ENCODE measurements around the gene MPV17L. TPM values are rescaled to one million over a fixed set of nuclear protein-coding genes. Genes with fewer than 3 reads are reported as not detected.
A peak's percentile ranks its signal among the peaks of the same experiment; 100 is the strongest.
"Not testable (repeated sequence)": the region's sequence is repeated elsewhere in the genome, so short reads cannot be mapped to it uniquely, and the experiment has no call there.

MPV17L gene
- total RNA-seq (2014; rRNA removed; shearing (Covaris generic)): 0.54 and 2.8 TPM in 2 replicates
- polyA plus RNA-seq (2016; fragmentation: Nextera tagmentation; extraction: Ambion mirVana): 0.91 and 1.4 TPM in 2 replicates

GRCh38 chr16:15395631-15396508 is at the start of gene MPV17L:
MPV17L (plus strand) TSS chr16:15395754; CDS start chr16:15395898, 144 bp downstream.
- Histone ChIP-seq H3K4me3 (peak within 1 kb of the TSS; percentile 68), H3K9ac (peak within 1 kb of the TSS; percentile 63), H3K4me2 (ENCODE audit: unreplicated experiment) (peak within 1 kb of the TSS; percentile 77), H2AFZ (peak within 1 kb of the TSS; percentile 88)
- H3K27me3 ChIP-seq (replicated peaks; ENCODE audit: insufficient read depth); H3K79me2 ChIP-seq (ENCODE audit: insufficient read depth); H3K4me1 ChIP-seq (ENCODE audit: insufficient read depth); H4K20me1 ChIP-seq (ENCODE audit: insufficient read depth); H3F3A ChIP-seq (ENCODE audit: insufficient read depth); H3K9me2 ChIP-seq (ENCODE audit: insufficient read depth); in situ Hi-C loops (cut with MboI); H3K27ac ChIP-seq; H3K36me3 ChIP-seq (ENCODE audit: low read depth); H3K9me3 ChIP-seq (ENCODE audit: low read depth): not testable (repeated sequence)
- WGBS, 2 experiments (ENCODE audit: low coverage in 1 of 2, low lambda C conversion rate in 2 of 2, missing lambda C conversion rate in 2 of 2): 6 to 8% methylated on average over 51 to 65 of the region's 79 CpGs
- peak; percentile 61 for DNase-seq

- H3K9ac ChIP-seq; H3K36me3 ChIP-seq (ENCODE audit: low read depth); H3K9me3 ChIP-seq (ENCODE audit: low read depth); H3K4me3 ChIP-seq; H3K4me2 ChIP-seq (ENCODE audit: unreplicated experiment); in situ Hi-C loops (cut with MboI); H2AFZ ChIP-seq; H3K4me1 ChIP-seq (ENCODE audit: insufficient read depth); H3F3A ChIP-seq (ENCODE audit: insufficient read depth); H3K27ac ChIP-seq; H3K9me2 ChIP-seq (ENCODE audit: insufficient read depth); H4K20me1 ChIP-seq (ENCODE audit: insufficient read depth); H3K79me2 ChIP-seq (ENCODE audit: insufficient read depth); DNase-seq; H3K27me3 ChIP-seq (replicated peaks; ENCODE audit: insufficient read depth): not testable (repeated sequence)
- WGBS, 2 experiments (ENCODE audit: low coverage in 1 of 2, low lambda C conversion rate in 2 of 2, missing lambda C conversion rate in 2 of 2): no CpG with 5 or more reads among the region's 7 CpGs
Measured at GRCh38 chr16:15348721-15349120, 46.8 kb upstream of the MPV17L start.

- H3K4me1 ChIP-seq (ENCODE audit: insufficient read depth); H3K4me2 ChIP-seq (ENCODE audit: unreplicated experiment); H3K9me3 ChIP-seq (ENCODE audit: low read depth); DNase-seq; H3K27ac ChIP-seq; H3K9ac ChIP-seq; H3K9me2 ChIP-seq (ENCODE audit: insufficient read depth); H3K27me3 ChIP-seq (replicated peaks; ENCODE audit: insufficient read depth); H2AFZ ChIP-seq; H3K4me3 ChIP-seq; H3K79me2 ChIP-seq (ENCODE audit: insufficient read depth); H3F3A ChIP-seq (ENCODE audit: insufficient read depth); H3K36me3 ChIP-seq (ENCODE audit: low read depth); H4K20me1 ChIP-seq (ENCODE audit: insufficient read depth); in situ Hi-C loops (cut with MboI): not testable (repeated sequence)
- no CpG with 5 or more reads among the region's 11 CpGs for WGBS, 2 experiments (ENCODE audit: low coverage in 1 of 2, low lambda C conversion rate in 2 of 2, missing lambda C conversion rate in 2 of 2)
Measured at GRCh38 chr16:15351251-15351650, 44.3 kb upstream of the MPV17L start.

- H3K4me1 ChIP-seq (ENCODE audit: insufficient read depth); H3K4me2 ChIP-seq (ENCODE audit: unreplicated experiment); H3K9ac ChIP-seq; H3K79me2 ChIP-seq (ENCODE audit: insufficient read depth); DNase-seq; in situ Hi-C loops (cut with MboI); H2AFZ ChIP-seq; H3K9me2 ChIP-seq (ENCODE audit: insufficient read depth); H3K9me3 ChIP-seq (ENCODE audit: low read depth); H4K20me1 ChIP-seq (ENCODE audit: insufficient read depth); H3K27me3 ChIP-seq (replicated peaks; ENCODE audit: insufficient read depth); H3K36me3 ChIP-seq (ENCODE audit: low read depth); H3K4me3 ChIP-seq; H3K27ac ChIP-seq; H3F3A ChIP-seq (ENCODE audit: insufficient read depth): not testable (repeated sequence)
- WGBS, 2 experiments (ENCODE audit: low coverage in 1 of 2, low lambda C conversion rate in 2 of 2, missing lambda C conversion rate in 2 of 2): no CpG with 5 or more reads among the region's 5 CpGs
Measured at GRCh38 chr16:15351745-15352144, 43.8 kb upstream of the MPV17L start.

GRCh38 chr16:15352852-15353251 is 42.7 kb upstream of the MPV17L start:
- H3K79me2 ChIP-seq (ENCODE audit: insufficient read depth); H4K20me1 ChIP-seq (ENCODE audit: insufficient read depth); H3K9me3 ChIP-seq (ENCODE audit: low read depth); H3K9me2 ChIP-seq (ENCODE audit: insufficient read depth); H2AFZ ChIP-seq; H3K27me3 ChIP-seq (replicated peaks; ENCODE audit: insufficient read depth); H3K9ac ChIP-seq; H3K27ac ChIP-seq; H3K36me3 ChIP-seq (ENCODE audit: low read depth); H3K4me2 ChIP-seq (ENCODE audit: unreplicated experiment); H3K4me1 ChIP-seq (ENCODE audit: insufficient read depth); H3K4me3 ChIP-seq; DNase-seq; in situ Hi-C loops (cut with MboI); H3F3A ChIP-seq (ENCODE audit: insufficient read depth): not testable (repeated sequence)
- 44 to 74% methylated on average over 1 to 2 of the region's 3 CpGs for WGBS, 2 experiments (ENCODE audit: low coverage in 1 of 2, low lambda C conversion rate in 2 of 2, missing lambda C conversion rate in 2 of 2)

GRCh38 chr16:15354846-15355245 is 40.7 kb upstream of the MPV17L start:
- H3F3A ChIP-seq (ENCODE audit: insufficient read depth); in situ Hi-C loops (cut with MboI); H3K27ac ChIP-seq; H3K27me3 ChIP-seq (replicated peaks; ENCODE audit: insufficient read depth); H3K9ac ChIP-seq; H3K79me2 ChIP-seq (ENCODE audit: insufficient read depth); DNase-seq; H3K4me2 ChIP-seq (ENCODE audit: unreplicated experiment); H3K9me2 ChIP-seq (ENCODE audit: insufficient read depth); H2AFZ ChIP-seq; H3K9me3 ChIP-seq (ENCODE audit: low read depth); H3K36me3 ChIP-seq (ENCODE audit: low read depth); H3K4me1 ChIP-seq (ENCODE audit: insufficient read depth); H3K4me3 ChIP-seq; H4K20me1 ChIP-seq (ENCODE audit: insufficient read depth): not testable (repeated sequence)
- WGBS, 2 experiments (ENCODE audit: low coverage in 1 of 2, low lambda C conversion rate in 2 of 2, missing lambda C conversion rate in 2 of 2): no CpG with 5 or more reads among the region's 2 CpGs

- H3K9me2 ChIP-seq (ENCODE audit: insufficient read depth); H4K20me1 ChIP-seq (ENCODE audit: insufficient read depth); H3K27ac ChIP-seq; H3K79me2 ChIP-seq (ENCODE audit: insufficient read depth); H3K9me3 ChIP-seq (ENCODE audit: low read depth); in situ Hi-C loops (cut with MboI); H3K4me3 ChIP-seq; H3F3A ChIP-seq (ENCODE audit: insufficient read depth); H3K4me1 ChIP-seq (ENCODE audit: insufficient read depth); H3K4me2 ChIP-seq (ENCODE audit: unreplicated experiment); H3K9ac ChIP-seq; H3K36me3 ChIP-seq (ENCODE audit: low read depth); H2AFZ ChIP-seq; DNase-seq; H3K27me3 ChIP-seq (replicated peaks; ENCODE audit: insufficient read depth): not testable (repeated sequence)
- 26 to 50% methylated on average over 3 to 5 of the region's 7 CpGs for WGBS, 2 experiments (ENCODE audit: low coverage in 1 of 2, low lambda C conversion rate in 2 of 2, missing lambda C conversion rate in 2 of 2)
Measured at GRCh38 chr16:15357495-15357894, 38.1 kb upstream of the MPV17L start.

All from GM23248 (cell line).